Thoracic aorta (tissue), 2 donors: ENCODE measurements around the gene FBXW11. TPM values are rescaled to one million over a fixed set of nuclear protein-coding genes. Genes with fewer than 3 reads are reported as not detected.

Experiments used
- ATAC-seq: fragments of 150-250 bp; one replicate; pipeline ENCODE4 v1.8.0; 2017; ENCODE audit warnings: low read depth; ENCODE audit not compliant: insufficient number of reproducible peaks, low FRiP score
- DNase-seq: peaks from one replicate; pipeline ENCODE4 v3.0.0-alpha.2; 2020; ENCODE audit warnings: low spot score
- H3K27ac ChIP-seq, 2 donors: fragments of 200-600 bp; sonication (generic); 1 replicate in 1 of 2; 2 replicates in 1 of 2; pipeline ENCODE4 v1.5.1; 2016; ENCODE audit warnings: mild to moderate bottlenecking in 2 of 2, moderate library complexity in 2 of 2
- H3K27me3 ChIP-seq: fragments of 200-600 bp; sonication (generic); replicated peaks from 2 replicates; pipeline ENCODE4 v1.6.0; 2016; ENCODE audit warnings: mild to moderate bottlenecking; ENCODE audit not compliant: insufficient read depth
- H3K36me3 ChIP-seq: fragments of 200-600 bp; sonication (generic); one replicate; pipeline ENCODE4 v1.5.1; 2016
- H3K4me1 ChIP-seq, 2 donors: fragments of 200-600 bp; sonication (generic); 1 replicate in 1 of 2; 2 replicates in 1 of 2; pipeline versions ENCODE4 v1.5.1 to v1.6.0; 2016; ENCODE audit warnings: low read depth in 2 of 2, mild to moderate bottlenecking in 1 of 2; ENCODE audit not compliant: control insufficient read depth in 1 of 2
- H3K4me3 ChIP-seq: fragments of 200-600 bp; sonication (generic); 2 replicates; pipeline ENCODE4 v1.5.1; 2016; ENCODE audit warnings: mild to moderate bottlenecking
- H3K9me3 ChIP-seq: fragments of 200-600 bp; sonication (generic); 2 replicates; pipeline ENCODE4 v1.5.1; 2016
- total RNA-seq, 2 donors: library from RNA; depleted of rRNA; stranded (reverse); fragments of >200 nt; gene quantifications; one replicate each; pipeline versions ENCODE4 v1.1.0 to v1.2.3, GENCODE V29; 2016
- TF ChIP-seq, protein P1 (sequence below): fragments of 200-600 bp; sonication (generic); IDR thresholded peaks from one replicate; pipeline ENCODE4 v1.5.1; 2019; ENCODE audit warnings: antibody characterized with exemption

FBXW11 gene
- total RNA-seq, 2 donors from 2014 or later = 77.8 to 91.2 TPM

GRCh38 chr5:171992305-171992704 lies 14.1 kb downstream of the FBXW11 start:
- Histone ChIP-seq H3K27me3 (no peaks in the 10 kb centered on the region), H3K27ac (no peak overlapping the region), H3K4me3 (no peak overlapping the region), H3K9me3 (no peaks in the 10 kb centered on the region), H3K4me1 (peaks cover 3 to 32% of the 10 kb centered on the region in 2 donors), H3K36me3 (no peaks in the 10 kb centered on the region)
- no peak for ATAC-seq
- no peak for DNase-seq
- TF ChIP-seq, protein P1, sequence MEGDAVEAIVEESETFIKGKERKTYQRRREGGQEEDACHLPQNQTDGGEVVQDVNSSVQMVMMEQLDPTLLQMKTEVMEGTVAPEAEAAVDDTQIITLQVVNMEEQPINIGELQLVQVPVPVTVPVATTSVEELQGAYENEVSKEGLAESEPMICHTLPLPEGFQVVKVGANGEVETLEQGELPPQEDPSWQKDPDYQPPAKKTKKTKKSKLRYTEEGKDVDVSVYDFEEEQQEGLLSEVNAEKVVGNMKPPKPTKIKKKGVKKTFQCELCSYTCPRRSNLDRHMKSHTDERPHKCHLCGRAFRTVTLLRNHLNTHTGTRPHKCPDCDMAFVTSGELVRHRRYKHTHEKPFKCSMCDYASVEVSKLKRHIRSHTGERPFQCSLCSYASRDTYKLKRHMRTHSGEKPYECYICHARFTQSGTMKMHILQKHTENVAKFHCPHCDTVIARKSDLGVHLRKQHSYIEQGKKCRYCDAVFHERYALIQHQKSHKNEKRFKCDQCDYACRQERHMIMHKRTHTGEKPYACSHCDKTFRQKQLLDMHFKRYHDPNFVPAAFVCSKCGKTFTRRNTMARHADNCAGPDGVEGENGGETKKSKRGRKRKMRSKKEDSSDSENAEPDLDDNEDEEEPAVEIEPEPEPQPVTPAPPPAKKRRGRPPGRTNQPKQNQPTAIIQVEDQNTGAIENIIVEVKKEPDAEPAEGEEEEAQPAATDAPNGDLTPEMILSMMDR = no peak

- H3K36me3 ChIP-seq = no peaks in the 10 kb centered on the region
- H3K27me3 ChIP-seq = no peaks in the 10 kb centered on the region
- no peak overlapping the region for H3K4me3 ChIP-seq
- no peaks in the 10 kb centered on the region for H3K9me3 ChIP-seq
- H3K27ac ChIP-seq = no peak overlapping the region
- ATAC-seq (no peak), DNase-seq (no peak)
- peaks cover 0 to 18% of the 10 kb centered on the region in 2 donors for H3K4me1 ChIP-seq
- TF ChIP-seq, protein P1 = no peak
Measured at GRCh38 chr5:171990713-171991015, 15.8 kb downstream of the FBXW11 start.

- no peak for ATAC-seq
Measured at GRCh38 chr5:171989946-171990712, 16.3 kb downstream of the FBXW11 start.

GRCh38 chr5:171989276-171989675 lies 17.2 kb downstream of the FBXW11 start:
- Histone ChIP-seq H3K27ac (no peak overlapping the region), H3K9me3 (no peaks in the 10 kb centered on the region), H3K4me3 (no peak overlapping the region), H3K27me3 (no peaks in the 10 kb centered on the region), H3K36me3 (no peaks in the 10 kb centered on the region), H3K4me1 (peaks cover 0 to 24% of the 10 kb centered on the region in 2 donors)
- ATAC-seq = no peak
- no peak for DNase-seq
- TF ChIP-seq, protein P1 = no peak

More at GRCh38 chr5:171989946-171990712, 16.3 kb downstream of the FBXW11 start:
- no peaks in the 10 kb centered on the region for H3K27me3 ChIP-seq
- no peaks in the 10 kb centered on the region for H3K9me3 ChIP-seq
- no peaks in the 10 kb centered on the region for H3K36me3 ChIP-seq
- H3K27ac ChIP-seq = no peak overlapping the region
- H3K4me3 ChIP-seq = no peak overlapping the region
- H3K4me1 ChIP-seq = peaks cover 0 to 19% of the 10 kb centered on the region in 2 donors
- TF ChIP-seq, protein P1 = no peak
- DNase-seq = no peak

- Histone ChIP-seq H3K9me3 (no peaks in the 10 kb centered on the region), H3K4me3 (no peak overlapping the region), H3K4me1 (peaks cover 0 to 36% of the 10 kb centered on the region in 2 donors), H3K27me3 (no peaks in the 10 kb centered on the region), H3K36me3 (no peaks in the 10 kb centered on the region), H3K27ac (no peak overlapping the region)
- DNase-seq (no peak), ATAC-seq (no peak)
- TF ChIP-seq, protein P1 = no peak
Measured at GRCh38 chr5:171986772-171987171, 19.7 kb downstream of the FBXW11 start.
